Activated CD8-positive, alpha-beta memory T cell treated with anti-CD3 and anti-CD28 coated beads for 1 hour (primary cell): ENCODE measurements around the gene NUDT9.
"Not testable (repeated sequence)": the region's sequence is repeated elsewhere in the genome, so short reads cannot be mapped to it uniquely, and the experiment has no call there.

Source experiments
- DNase-seq, 2 donors: peaks; one replicate each; pipeline ENCODE4 v3.0.0-alpha.2; 2020; ENCODE audit warnings: low read depth in 1 of 2; ENCODE audit errors: extremely low read depth in 1 of 2

The NUDT9 gene

DNA sequence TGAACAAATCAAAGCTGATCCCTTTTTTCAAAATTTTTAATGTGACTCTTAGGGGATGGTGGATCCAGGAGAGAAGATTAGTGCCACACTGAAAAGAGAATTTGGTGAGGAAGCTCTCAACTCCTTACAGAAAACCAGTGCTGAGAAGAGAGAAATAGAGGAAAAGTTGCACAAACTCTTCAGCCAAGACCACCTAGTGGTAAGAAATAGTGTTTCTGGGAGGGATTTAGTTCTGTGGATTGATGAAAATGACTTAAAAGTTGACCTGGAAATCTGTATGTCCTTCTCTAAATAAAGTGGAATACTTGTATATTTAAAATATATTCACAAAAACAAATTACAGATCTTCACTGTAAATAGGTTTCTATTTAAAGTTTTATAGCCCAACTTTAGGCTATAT is 29.2 kb downstream of the NUDT9 start:
- no peak for DNase-seq

DNA sequence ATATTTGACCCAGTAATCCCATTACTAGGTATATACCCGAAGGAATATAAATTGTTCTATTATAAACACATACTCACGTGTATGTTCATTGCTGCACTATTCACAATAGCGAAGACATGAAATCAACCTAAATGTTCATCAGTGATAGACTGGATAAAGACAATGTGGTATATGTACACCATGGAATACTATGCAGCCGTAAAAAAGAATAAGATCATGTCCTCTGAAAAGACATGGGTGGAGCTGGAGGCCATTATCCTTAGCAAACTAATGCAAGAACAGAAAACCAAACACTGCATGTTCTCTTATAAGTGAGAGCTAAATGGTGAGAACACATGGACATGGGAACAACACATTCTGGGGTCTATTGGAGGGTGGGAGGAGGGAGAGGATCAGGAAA is 36.5 kb downstream of the NUDT9 start:
- DNase-seq, result no peak

DNA sequence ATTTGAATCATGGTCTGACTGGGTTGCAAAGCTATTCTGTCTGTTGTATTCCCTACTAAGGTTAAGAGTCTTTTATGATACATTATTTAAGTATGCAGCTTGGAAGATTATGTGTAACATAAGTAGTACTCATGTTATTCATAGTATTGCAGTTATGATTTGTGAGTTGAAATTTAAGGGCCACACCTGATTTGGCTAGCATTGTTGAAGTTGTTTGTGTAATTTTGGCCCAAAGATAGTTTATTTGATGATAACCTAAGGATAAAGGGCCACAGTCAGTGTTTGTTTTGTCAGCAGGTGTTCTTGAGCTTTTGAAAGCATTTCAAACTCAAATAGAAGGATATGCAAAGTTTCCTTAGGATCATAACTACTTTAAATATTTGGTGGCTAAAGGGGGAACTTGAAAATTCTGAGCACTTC is 38.9 kb downstream of the NUDT9 start:
- no peak for DNase-seq

DNA sequence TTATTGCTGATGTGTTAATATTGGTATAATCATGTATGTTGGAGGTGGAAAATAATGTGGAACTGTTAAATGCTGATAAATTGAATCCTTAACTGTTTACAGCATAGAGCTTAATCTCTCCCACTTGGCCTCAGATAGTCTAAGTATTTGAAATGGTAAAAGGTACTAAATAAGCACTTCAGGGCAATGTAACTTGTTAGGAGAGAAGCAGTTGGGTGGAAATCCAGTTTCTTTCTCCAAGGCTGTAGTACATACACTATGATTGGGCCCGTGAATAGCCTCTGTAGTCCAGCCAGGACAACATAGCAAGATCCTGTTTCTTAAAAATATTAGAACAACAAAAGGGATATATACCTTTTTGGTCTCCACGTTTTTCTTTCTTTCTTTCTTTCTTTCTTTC is 39.7 kb downstream of the NUDT9 start:
- DNase-seq, result no peak

DNA sequence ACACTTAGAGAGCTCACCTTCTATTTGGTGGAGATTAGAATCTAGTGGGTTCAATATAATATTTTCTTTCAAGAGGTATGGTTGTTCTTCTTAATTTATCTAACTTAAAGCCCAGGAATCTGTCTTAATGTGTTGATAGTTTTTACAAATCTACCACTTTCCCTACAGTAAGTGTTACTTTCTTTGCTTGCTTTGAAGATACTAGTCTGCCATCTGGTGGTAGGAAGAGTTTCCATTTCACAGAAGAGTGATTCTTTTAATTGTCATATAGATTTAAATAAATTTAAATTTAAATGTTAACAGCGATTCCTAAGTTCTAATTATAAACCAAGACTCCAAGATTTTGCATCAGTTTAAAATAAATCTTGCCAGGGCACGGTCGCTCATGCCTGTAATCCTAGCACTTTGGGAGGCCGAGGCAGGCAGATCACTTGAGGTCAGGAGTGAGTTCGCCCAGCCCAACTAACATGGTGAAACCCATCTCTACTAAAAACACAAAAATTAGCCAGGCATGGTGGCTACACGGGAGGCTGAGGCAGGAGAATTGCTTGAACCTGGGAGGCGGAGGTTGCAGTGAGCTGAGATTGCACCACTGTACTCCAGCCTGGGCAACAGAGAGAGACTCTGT is 43.5 kb downstream of the NUDT9 start:
- DNase-seq, result no peak

DNA sequence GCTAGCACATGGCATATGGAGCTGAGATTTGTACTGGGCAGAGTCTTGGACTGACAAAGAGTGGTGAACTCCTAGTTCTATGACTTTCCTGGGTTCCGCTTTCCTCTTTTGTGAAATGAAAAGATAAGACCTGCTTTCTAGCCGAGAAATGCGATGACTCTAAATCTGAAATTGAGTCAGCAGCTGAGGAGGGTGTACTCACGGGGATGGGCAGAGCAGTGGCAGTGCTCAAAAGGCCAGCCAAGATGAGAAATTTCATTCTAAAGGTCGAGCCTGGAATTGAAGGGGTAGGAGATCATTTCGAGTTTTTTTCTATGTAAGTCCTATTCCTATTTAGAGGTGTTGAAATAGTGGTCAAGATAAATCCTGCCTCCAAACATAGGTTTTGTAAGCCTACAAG is 47.0 kb downstream of the NUDT9 start:
- no peak for DNase-seq

DNA sequence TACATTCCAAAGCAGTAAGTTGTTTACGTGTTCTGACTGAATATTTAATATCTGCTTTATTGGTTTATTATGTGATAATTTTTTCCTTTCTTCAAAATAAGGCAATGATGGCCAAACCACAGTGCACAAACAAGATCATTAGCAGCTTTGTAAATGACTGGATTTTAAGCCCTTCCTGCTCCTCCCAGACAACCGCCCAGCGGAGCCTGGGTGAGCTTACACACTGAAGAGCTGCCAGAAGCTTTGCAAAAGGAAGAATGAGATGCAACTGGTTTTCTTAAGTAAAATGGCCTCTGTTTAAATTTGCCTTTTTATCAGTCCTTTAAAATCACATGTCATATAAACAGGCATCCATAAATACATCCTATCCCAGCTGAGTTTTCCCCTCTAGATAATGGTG is 54.6 kb downstream of the NUDT9 start:
- DNase-seq, result no peak

DNA sequence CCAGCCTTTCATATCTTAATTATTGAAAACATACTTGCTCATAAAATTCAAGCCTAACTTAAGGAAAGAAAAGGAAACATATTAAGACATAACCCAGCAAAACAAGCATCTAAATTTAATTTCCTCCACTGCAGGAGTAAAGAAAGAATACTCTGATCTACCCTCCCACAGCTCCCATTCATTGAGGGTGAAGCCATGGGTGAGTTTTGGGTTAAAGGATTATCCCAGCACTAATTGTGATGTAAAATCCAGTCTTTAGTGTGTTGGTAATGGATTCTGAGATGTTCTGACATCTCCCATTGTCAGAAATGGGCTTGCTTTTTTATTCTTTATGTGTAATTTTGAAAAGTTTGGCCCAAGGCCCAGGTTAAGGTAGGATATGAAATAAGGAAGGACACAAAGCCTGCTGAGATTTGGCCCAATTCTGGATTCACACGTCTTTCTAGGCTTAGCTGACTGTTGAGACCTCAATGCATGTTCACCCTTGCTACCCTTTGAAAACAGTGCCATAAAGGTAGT is 56.4 kb downstream of the NUDT9 start:
- DNase-seq, result no peak

DNA sequence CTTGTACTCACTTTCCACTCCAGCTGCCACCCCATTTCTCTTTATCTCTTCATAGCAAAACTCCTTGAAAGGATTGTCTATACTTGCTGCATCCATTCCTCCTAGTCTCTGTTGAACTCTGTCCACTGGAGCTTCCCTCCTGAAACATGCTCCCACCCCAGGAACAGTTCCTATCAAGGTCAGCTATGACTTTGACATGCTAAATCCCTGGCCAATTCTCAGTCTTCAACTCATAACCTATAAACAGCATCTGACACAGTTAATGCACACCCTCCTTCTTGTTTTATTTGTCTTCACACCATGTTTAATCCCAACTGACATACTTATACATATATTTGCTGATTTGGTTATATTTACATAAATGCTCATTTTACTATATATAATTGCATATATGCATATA is 59.0 kb downstream of the NUDT9 start:
- DNase-seq, result no peak

DNA sequence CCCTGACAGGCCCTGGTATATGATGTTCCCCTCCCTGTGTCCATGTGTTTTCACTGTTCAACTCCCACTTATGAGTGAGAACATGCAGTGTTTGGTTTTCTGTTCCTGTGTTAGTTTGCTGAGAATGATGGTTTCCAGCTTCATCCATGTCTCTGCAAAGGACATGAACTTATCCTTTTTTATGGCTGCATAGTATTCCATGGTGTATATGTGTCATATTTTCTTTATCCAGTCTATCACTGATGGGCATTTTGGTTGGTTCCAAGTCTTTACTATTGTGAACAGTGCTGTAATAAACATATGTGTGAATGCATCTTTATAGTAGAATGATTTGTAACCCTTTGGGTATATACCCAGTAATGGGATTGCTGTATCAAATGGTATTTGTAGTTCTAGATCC is 60.9 kb downstream of the NUDT9 start:
- DNase-seq, result not testable (repeated sequence)

DNA sequence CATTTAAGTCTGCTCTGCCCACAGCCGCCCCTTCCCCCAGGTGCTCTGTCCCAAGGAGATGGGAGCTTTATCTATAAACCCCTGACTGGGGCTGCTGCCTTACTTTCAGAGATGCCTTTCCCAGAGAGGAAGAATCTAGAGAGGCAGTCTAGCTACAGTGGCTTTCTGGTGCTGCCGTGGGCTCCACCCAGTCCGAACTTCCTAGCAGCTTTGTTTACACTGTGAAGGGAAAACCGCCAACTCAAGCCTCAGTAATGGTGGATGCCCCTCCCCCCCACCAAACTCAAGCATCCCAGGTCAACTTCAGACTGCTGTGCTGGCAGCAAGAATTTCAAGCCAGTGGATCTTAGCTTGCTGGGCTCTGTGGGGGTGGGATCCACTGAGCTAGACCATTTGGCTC is 66.3 kb downstream of the NUDT9 start:
- DNase-seq, result not testable (repeated sequence)

DNA sequence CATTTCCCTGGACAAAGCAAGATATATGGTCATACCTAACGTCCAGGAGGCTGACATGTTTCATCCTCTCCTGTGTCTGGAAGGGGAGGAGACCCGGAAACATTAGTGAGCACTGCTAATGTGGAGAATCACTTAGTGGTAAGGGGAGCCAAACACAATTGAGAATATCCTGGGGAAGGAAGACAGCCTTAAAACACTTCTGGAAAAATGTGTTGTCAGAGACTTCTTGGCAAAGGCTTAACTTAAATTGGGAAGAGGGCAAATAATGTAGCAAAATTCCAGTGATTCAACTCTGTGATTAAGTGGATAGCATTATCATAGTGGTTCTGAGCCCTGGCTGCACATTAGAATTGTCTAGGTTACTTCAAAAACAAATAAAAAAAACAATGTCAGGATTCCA is 67.3 kb downstream of the NUDT9 start:
- no peak for DNase-seq

DNA sequence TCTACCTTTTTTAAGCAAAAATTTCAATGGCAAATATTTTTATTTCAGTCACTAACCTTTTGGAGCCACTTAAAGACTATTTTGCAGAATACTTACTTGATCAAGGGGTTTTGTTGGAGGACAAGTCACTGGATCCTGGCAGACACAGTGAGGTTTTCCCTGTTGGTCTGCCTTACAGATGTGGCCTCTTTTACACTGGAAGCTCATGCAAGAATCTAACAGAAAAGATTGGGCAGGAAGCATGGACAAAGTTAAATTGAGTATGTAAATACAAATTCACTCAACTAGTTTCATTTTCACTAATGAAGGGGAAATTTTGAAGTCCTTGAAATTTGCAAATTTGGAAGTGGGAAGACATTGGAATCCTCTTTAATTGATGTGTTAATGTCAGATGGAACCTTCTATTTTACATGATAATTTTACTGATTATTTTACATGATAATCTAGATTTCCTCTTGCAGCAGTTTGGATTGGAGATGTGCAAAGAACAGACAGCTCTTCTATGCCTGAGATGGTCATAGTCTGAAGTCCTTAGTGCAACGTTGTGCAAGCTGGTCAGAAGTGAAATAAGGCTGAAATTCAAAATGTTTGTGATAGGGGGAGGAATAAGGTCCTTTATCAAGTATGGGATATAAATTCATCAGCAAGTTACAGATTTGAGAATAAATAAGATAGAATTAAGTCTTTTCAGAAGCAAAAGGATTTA is 68.4 kb downstream of the NUDT9 start:
- DNase-seq, result no peak

DNA sequence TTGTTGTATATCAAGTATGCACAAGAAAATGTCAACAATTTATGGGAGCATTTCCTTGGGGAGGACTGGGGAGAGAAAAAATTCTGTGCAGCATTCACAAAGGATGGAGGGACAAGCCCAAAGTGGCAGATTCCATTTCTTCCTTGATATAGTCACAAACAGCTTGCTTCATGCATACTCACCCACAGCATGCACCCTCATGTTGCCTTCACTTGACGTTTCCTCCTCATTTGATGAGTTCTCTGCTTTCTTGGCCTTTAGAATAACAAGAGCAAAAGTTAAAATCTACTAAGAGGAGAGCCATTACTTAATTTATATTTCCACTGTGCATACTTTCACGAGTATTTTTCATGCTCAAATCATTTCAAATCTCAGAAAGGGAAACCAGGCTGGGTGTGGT is 69.1 kb downstream of the NUDT9 start:
- no peak for DNase-seq

DNA sequence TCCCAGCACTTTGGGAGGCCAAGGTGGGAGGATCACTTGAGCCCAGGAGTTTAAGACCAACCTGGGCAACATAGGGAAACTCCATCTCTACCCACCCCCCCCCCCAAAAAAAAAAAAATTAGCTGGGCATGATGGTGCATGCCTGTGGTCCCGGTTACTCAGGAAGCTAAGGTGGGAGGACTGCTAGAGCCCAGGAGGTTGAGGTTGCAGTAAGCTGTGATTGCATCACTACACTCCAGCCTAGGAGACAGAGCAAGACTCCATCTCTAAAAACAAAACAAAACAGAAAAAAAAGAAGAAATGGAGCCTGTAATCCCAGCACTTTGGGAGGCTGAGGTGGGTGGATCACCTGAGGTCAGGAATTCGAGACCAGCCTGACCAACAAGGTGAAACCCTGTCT is 69.5 kb downstream of the NUDT9 start:
- DNase-seq, result not testable (repeated sequence)

DNA sequence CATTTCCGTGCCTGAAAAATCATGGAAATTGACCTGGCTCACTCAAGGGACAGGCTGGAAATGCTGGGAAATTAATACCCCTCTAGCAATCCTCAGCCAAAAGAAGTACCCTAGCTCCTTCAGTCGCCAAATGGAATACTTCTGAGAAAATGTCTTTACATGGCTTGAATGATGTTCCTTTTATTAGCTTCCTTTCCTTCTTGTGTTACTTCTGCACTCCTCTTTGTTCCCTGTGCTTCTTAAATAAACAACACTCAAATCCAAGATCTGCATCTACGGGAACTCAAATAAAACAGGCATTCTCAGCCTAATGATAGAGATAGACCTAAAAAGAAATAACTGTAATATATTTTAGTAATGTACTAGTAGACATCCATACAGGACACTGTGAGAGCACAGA is 70.7 kb downstream of the NUDT9 start:
- no peak for DNase-seq

DNA sequence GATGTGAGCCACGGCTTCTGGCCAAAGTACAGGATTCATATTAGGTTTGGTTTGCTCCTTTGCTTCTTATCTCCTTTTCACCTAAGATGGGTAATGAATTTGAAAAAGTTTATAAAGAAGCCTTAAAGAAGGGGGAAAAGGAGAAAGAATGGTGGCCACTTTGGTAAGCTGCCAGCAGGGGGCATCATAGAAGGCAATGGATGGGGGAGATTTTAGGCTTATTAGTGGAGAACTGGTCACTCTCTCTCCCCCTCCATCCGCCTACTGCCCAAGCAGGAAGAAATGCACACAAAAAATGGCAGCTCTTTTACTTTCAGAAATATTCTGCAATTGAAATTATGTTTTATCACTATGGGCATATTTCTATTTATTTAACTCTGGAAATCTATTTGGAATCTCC is 74.8 kb downstream of the NUDT9 start:
- no peak for DNase-seq

DNA sequence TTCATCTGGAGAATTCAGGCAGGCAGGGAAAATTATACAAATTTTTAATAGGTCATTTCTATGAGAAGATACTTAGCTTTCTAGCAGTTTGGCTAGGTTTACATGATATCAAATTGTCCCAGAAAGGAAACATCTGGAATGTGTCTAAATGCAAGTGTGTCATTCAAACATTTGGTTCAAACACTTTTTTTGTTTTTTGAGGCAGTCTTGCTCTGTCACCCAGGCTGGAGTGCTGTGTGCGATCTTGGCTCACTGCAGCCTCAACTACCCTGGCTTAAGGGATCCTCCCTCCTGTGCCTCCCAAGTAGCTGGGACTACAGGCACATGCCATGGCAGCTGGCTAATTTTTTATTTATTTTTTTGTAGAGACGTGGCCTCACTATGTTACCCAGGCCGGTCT is 75.2 kb downstream of the NUDT9 start:
- no peak for DNase-seq

DNA sequence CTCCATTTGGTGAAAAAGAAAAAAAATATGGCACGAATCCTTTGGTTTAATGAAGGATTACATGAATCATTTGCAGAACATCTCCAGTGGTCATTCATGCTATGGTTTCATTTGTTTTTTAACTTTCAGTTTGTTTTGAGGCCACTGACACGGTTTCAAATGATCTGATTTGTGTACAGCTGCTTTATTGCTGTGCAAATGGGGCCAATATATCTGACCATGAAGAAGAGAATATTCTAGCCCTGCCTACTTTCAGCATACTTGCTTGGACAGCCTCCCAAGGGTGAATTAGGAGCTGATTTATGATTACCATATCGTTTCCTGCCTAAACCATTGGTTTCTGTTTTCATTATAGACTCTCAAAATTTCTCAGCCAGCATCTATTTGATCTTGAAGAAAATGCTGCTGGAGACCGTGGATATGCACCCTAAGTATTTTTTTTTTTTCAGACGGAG is 76.1 kb downstream of the NUDT9 start:
- DNase-seq, result no peak

DNA sequence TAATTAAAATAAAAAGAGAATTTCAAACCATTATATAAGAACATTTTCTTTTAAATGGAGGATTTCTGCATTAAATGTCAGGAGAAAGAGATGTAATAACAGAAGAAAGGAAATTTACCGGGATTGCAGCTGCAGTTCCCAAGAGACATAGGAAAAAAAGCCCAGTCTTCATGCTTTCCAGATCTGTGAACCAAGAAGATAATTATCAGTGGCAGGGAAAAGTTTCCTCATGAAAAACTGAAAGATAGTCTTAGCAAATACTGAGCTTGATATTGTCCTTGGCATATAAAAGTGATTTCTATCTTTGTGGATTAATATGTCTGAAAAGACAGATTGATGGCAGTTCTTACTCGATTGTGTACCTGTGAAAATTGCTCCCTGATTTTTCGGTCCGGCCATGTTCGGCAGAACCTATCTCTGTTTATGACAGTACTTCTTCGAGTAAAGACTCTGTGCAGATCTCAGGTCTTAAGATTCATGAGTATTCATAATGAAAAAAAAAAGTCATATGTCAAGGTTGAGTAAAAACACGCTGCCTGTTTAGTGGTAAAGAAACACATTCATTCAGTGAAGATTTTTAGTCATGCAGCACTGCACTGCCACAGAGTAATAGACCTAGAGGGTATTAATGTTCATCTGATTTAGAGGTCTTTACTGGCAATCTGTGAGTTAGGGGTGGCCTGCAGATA is 77.2 kb downstream of the NUDT9 start:
- DNase-seq, result no peak

DNA sequence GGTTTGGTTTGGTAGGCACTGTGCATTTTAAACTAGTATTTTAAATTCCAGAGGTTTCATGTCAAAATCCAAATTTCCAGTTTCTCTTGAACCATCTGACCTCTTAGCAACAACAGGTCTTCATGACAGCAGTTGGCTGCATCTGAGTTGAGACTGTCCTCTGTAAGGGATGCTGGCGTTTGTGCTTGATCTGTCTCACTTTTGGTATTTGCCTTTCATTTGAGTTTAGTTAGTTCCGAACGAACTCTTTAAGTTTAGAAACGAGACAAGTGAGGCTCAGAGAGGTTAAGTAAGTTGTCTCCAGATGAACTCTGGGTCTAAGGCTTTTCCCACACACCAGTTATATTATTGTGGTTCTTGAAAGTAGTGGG is 77.7 kb downstream of the NUDT9 start:
- DNase-seq, result no peak
